GM12878 (cell line): ENCODE data around the gene MCCD1. TPM values are rescaled to one million over a fixed set of nuclear protein-coding genes. Genes with fewer than 3 reads are reported as not detected.

Experiments
- ATAC-seq: fragments of 200-7000 bp; cut with Tn5 transposase; 3 replicates; pipeline ENCODE4 v1.9.1; 2020; ENCODE audit warnings: mild to moderate bottlenecking, moderate library complexity
- BruUV-seq: library from RNA; stranded (reverse); fragments of 400-500 nt; replicated peaks from 2 replicates; lab custom pipeline; 2021; lab: Mats Ljungman, UMichigan
- CTCF ChIA-PET: fragments of 300-600 bp; sonication (Branson Sonifier 250); formaldehyde crosslinking; extraction: SDS; loops from one replicate; lab custom pipeline; 2021; ENCODE audit warnings: inconsistent platforms; lab: Yijun Ruan, JAX
- POLR2A ChIA-PET: fragments of 350-600 bp; formaldehyde crosslinking; extraction: SDS; loops from one replicate; lab custom pipeline; 2021; ENCODE audit warnings: inconsistent platforms; lab: Charles Lee
- RAD21 ChIA-PET: fragments of 300-600 bp; sonication (Branson Sonifier 250); formaldehyde crosslinking; loops from one replicate; lab custom pipeline; 2023; ENCODE audit warnings: antibody characterized with exemption; ENCODE audit not compliant: unreplicated experiment; lab: Charles Lee
- SMC1A ChIA-PET: fragments of 300-600 bp; sonication (Branson Sonifier 250); formaldehyde crosslinking; loops from one replicate; lab custom pipeline; 2023; ENCODE audit not compliant: unreplicated experiment, uncharacterized antibody; lab: Charles Lee
- DNase-seq: peaks from one replicate; pipeline ENCODE4 v3.0.0-alpha.2; 2011; ENCODE audit warnings: low read depth, low spot score
- FAIRE-seq: peaks from 3 replicates; lab custom pipeline; 2011; peaks lifted over from hg19 to GRCh38; lab: Jason Lieb, UNC
- H2AFZ ChIP-seq: 2 replicates; pipeline ENCODE4 v1.6.0; 2011; ENCODE audit warnings: low read depth, low read length, control low read depth; ENCODE audit not compliant: control insufficient read depth
- H3K27ac ChIP-seq: 2 replicates; pipeline ENCODE4 v1.5.1; 2011; ENCODE audit warnings: control low read depth; ENCODE audit not compliant: control insufficient read depth, insufficient read depth
- H3K27me3 ChIP-seq, 2 experiments: replicated peaks in 1 of 2; 2 replicates each; pipeline versions ENCODE4 v1.6.0 to v1.6.1; 2011; ENCODE audit warnings: low read length in 1 of 2; ENCODE audit not compliant: control insufficient read depth in 2 of 2, insufficient read depth in 2 of 2
- H3K36me3 ChIP-seq, 2 experiments: 2 replicates each; pipeline ENCODE4 v1.5.1; 2011; ENCODE audit warnings: low read length in 1 of 2; ENCODE audit not compliant: control insufficient read depth in 2 of 2, insufficient read depth in 2 of 2
- H3K4me1 ChIP-seq: 2 replicates; pipeline ENCODE4 v1.6.1; 2011; ENCODE audit warnings: mild to moderate bottlenecking, low read length, moderate library complexity, mixed read lengths; ENCODE audit not compliant: control insufficient read depth, insufficient read depth
- H3K4me2 ChIP-seq: 2 replicates; pipeline ENCODE4 v1.6.0; 2011; ENCODE audit warnings: control low read depth; ENCODE audit not compliant: control insufficient read depth, insufficient read depth
- H3K4me3 ChIP-seq: fragments of 200-600 bp; sonication (generic); 2 replicates; pipeline ENCODE4 v1.5.1; 2016
- H3K79me2 ChIP-seq: 2 replicates; pipeline ENCODE4 v1.6.0; 2011; ENCODE audit warnings: low read length; ENCODE audit not compliant: control insufficient read depth, insufficient read depth
- H3K9ac ChIP-seq: 2 replicates; pipeline ENCODE4 v1.8.0; 2011; ENCODE audit warnings: low read length, control low read depth, mixed read lengths; ENCODE audit not compliant: control insufficient read depth, insufficient read depth
- H3K9me3 ChIP-seq: replicated peaks from 3 replicates; pipeline ENCODE4 v1.5.1; 2011; ENCODE audit warnings: mild to moderate bottlenecking, low read length; ENCODE audit not compliant: control insufficient read depth, insufficient read depth
- H4K20me1 ChIP-seq: 2 replicates; pipeline ENCODE4 v1.6.0; 2011; ENCODE audit not compliant: control insufficient read depth, insufficient read depth
- BHLHE40 ChIP-seq, 2 experiments: fragments of 450-650 bp in 1 of 2; IDR thresholded peaks; 2 replicates each; pipeline ENCODE4 v1.6.1; 2011 to 2017; ENCODE audit warnings: low read depth in 2 of 2, borderline replicate concordance in 1 of 2, improper control_type of control experiment in 1 of 2, low read length in 1 of 2, mild to moderate bottlenecking in 1 of 2
- CREB1 ChIP-seq: IDR thresholded peaks from 2 replicates; pipeline ENCODE4 v1.6.1; 2012; ENCODE audit warnings: low read depth, mild to moderate bottlenecking, inconsistent platforms
- FOXM1 ChIP-seq: IDR thresholded peaks from 2 replicates; pipeline ENCODE4 v1.6.1; 2012; ENCODE audit warnings: low read depth, mild to moderate bottlenecking, inconsistent platforms, low read length, moderate library complexity
- GABPA ChIP-seq: IDR thresholded peaks from 2 replicates; pipeline ENCODE4 v1.6.1; 2014; ENCODE audit warnings: antibody characterized with exemption, low read depth, mild to moderate bottlenecking, inconsistent platforms
- MTA3 ChIP-seq: IDR thresholded peaks from 2 replicates; pipeline ENCODE4 v1.6.1; 2012; ENCODE audit warnings: low read length, inconsistent platforms, borderline replicate concordance
- PML ChIP-seq: IDR thresholded peaks from 2 replicates; pipeline ENCODE4 v1.6.1; 2012; ENCODE audit warnings: low read length, inconsistent platforms
- POLR2AphosphoS5 ChIP-seq: IDR thresholded peaks from 2 replicates; pipeline ENCODE4 v1.6.1; 2011; ENCODE audit warnings: mild to moderate bottlenecking, low read length, inconsistent platforms
- RAD21 ChIP-seq: IDR thresholded peaks from 2 replicates; pipeline ENCODE4 v1.6.1; 2011; ENCODE audit warnings: mild to moderate bottlenecking, low read depth, low read length, moderate library complexity; ENCODE audit not compliant: insufficient read depth
- TBL1XR1 ChIP-seq: IDR thresholded peaks from 2 replicates; pipeline ENCODE4 v1.6.1; 2012; ENCODE audit warnings: low read depth, low read length, improper control_type of control experiment
- WGBS: methylation state at CpG from one replicate; pipeline ENCODE4 v1.1.6; 2016; ENCODE audit warnings: low lambda C conversion rate; ENCODE audit not compliant: insufficient replicate concordance, insufficient coverage; ENCODE audit errors: missing lambda C conversion rate; 5-methylcytosine and 5-hydroxymethylcytosine counted together
- in situ Hi-C: fragments of 300-500 bp; cut with MboI; formaldehyde crosslinking; loops from 9 replicates; pipeline ENCODE4 v1.14.3; 2018; ENCODE audit warnings: mixed read lengths
- intact Hi-C: fragments of 100-400 bp; cut with micrococcal nuclease; formaldehyde crosslinking; loops from one replicate; pipeline ENCODE4 v1.14.2; 2022; ENCODE audit not compliant: unreplicated experiment
- polyA plus RNA-seq, 11 experiments: library from polyadenylated mRNA; depleted of rRNA in 4 of 11; unstranded in 6 of 11; stranded (reverse) in 5 of 11; fragments of >200 nt; fragmentation: Nextera tagmentation in 4 of 11; fragmentation: Illumina TruSeq in 1 of 11; extraction: Ambion mirVana in 4 of 11; extraction: Trizol in 1 of 11; gene quantifications; 1 replicate in 1 of 11; 2 replicates in 10 of 11; pipeline versions ENCODE4 v1.2.1 to v1.2.3, GENCODE V29; 2011 to 2016; ENCODE audit warnings: inconsistent platforms in 2 of 11, missing spikeins in 2 of 11, low read depth in 1 of 11
- total RNA-seq, 4 experiments: library from RNA; depleted of rRNA in 3 of 4; stranded (reverse); fragments of >200 nt in 3 of 4; fragmentation: Illumina TruSeq in 1 of 4; extraction: Trizol in 1 of 4; gene quantifications; 2 replicates each; pipeline versions ENCODE4 v1.2.1 to v1.2.3, GENCODE V29; 2013 to 2021
- TF ChIP-seq, protein P1 (sequence below): fragments of 450-650 bp; conservative IDR thresholded peaks from 2 replicates; pipeline ENCODE4 v1.6.1; 2017; ENCODE audit warnings: mild to moderate bottlenecking, moderate library complexity
- TF ChIP-seq, protein P2 (sequence below): fragments of 450-650 bp; formaldehyde crosslinking; IDR thresholded peaks from 2 replicates; pipeline ENCODE4 v1.4.0; 2022; ENCODE audit warnings: mild to moderate bottlenecking, moderate library complexity
- TF ChIP-seq, protein P3 (sequence below): fragments of 450-650 bp; formaldehyde crosslinking; IDR thresholded peaks from 2 replicates; pipeline ENCODE4 v1.5.0; 2022; ENCODE audit warnings: mild to moderate bottlenecking, missing genetic modification characterization

The MCCD1 gene
- total and polyA plus RNA-seq, 10 of the 15 experiments (the other 5 are each of a cell fraction or from before 2014, with no cell fraction given), result not detected

DNA sequence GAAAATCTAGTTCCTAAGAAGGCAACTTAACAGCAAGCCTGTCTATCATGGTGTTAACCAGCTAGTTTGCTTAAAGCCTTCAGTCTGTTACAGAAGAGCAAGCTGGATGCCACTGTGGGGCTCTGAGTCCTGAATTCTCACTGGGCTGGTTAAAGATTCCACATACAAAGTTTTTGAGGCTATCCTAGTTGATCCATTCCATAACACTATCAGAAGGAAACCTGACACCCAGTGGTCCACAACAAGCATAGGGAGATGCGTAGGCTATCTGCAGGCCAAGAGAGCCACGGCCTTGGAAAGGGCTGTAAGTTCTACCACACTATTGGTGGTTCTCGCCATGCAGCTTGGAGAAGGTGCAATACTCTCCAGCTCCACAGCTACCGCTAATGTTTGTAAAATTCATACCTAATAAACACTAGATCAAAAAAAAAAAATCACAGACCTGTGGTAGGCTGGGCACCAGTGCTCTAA, 420 bp upstream of the MCCD1 start (continued):
- TF ChIP-seq, protein P1, sequence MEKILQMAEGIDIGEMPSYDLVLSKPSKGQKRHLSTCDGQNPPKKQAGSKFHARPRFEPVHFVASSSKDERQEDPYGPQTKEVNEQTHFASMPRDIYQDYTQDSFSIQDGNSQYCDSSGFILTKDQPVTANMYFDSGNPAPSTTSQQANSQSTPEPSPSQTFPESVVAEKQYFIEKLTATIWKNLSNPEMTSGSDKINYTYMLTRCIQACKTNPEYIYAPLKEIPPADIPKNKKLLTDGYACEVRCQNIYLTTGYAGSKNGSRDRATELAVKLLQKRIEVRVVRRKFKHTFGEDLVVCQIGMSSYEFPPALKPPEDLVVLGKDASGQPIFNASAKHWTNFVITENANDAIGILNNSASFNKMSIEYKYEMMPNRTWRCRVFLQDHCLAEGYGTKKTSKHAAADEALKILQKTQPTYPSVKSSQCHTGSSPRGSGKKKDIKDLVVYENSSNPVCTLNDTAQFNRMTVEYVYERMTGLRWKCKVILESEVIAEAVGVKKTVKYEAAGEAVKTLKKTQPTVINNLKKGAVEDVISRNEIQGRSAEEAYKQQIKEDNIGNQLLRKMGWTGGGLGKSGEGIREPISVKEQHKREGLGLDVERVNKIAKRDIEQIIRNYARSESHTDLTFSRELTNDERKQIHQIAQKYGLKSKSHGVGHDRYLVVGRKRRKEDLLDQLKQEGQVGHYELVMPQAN, result no peak
- TF ChIP-seq, protein P2, sequence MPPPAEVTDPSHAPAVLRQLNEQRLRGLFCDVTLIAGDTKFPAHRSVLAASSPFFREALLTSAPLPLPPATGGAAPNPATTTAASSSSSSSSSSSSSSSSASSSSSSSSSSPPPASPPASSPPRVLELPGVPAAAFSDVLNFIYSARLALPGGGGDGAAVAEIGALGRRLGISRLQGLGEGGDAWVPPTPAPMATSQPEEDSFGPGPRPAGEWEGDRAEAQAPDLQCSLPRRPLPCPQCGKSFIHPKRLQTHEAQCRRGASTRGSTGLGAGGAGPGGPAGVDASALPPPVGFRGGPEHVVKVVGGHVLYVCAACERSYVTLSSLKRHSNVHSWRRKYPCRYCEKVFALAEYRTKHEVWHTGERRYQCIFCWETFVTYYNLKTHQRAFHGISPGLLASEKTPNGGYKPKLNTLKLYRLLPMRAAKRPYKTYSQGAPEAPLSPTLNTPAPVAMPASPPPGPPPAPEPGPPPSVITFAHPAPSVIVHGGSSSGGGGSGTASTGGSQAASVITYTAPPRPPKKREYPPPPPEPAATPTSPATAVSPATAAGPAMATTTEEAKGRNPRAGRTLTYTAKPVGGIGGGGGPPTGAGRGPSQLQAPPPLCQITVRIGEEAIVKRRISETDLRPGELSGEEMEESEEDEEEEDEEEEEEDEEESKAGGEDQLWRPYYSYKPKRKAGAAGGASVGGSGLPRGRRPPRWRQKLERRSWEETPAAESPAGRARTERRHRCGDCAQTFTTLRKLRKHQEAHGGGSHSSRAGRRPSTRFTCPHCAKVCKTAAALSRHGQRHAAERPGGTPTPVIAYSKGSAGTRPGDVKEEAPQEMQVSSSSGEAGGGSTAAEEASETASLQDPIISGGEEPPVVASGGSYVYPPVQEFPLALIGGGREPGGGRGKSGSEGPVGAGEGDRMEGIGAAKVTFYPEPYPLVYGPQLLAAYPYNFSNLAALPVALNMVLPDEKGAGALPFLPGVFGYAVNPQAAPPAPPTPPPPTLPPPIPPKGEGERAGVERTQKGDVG, result no peak

DNA sequence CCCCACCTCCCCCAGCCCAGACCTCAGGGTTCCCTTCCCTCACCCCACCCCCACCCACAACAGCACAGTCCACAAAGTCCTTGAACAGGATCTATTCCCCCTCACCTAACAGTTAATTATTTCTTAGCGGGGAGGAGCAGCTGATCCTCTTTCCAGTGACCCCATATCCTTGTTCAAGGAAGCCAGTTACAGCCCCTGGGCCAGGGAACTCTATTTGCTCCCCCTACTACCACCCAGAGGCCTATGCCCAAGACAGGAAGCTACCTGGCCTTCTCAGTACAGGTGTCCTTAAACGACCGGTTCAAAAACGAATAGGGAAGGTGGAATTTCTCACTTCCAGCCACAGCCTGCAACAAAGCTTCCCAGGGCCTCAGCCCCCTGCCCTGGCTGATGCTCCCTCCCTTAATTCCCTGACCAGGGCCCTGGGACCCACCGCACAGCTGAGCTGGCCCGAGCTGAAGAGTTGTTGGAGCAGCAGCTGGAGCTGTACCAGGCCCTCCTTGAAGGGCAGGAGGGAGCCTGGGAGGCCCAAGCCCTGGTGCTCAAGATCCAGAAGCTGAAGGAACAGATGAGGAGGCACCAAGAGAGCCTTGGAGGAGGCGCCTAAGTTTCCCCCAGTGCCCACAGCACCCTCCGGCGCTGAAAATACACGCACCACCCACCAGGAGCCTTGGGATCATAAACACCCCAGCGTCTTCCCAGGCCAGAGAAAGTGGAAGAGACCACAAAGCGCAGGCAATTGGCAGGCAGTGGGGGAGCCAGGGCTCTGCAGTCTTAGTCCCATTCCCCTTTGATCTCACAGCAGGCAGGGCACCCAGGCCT, 778 bp downstream of the MCCD1 start:
- BruUV-seq, result no TSS peak
- ChIA-PET CTCF (no interaction called here), POLR2A (interaction anchor here (0.6 kb wide), 1 partner anchor 33 kb away, joined by 5 read pairs; no protein-coding TSS in a partner anchor), SMC1A (interaction anchor here (0.8 to 1.8 kb wide), 3 partner anchors 9 to 35 kb away, joined by 3 to 5 read pairs (median 4); partner anchors contain the start of gene DDX39B), RAD21 (no interaction called here)
- Histone ChIP-seq H3K9ac (no peak overlapping the region), H3K4me2 (no peak overlapping the region), H3K4me3 (no peak overlapping the region), H3K27ac (no peak overlapping the region), H3K4me1 (no peaks in the 10 kb centered on the region), H3K79me2 (peaks cover 3% of the 10 kb centered on the region), H3K9me3 (no peaks in the 10 kb centered on the region), H3K27me3 (no peaks in the 10 kb centered on the region), H3K36me3 (peaks cover 19 to 20% of the 10 kb centered on the region in 2 experiments), H2AFZ (no peak overlapping the region), H4K20me1 (no peaks in the 10 kb centered on the region)
- WGBS, result 75% methylated on average over 12 of the region's 12 CpGs
- intact Hi-C loops (no loop called here), in situ Hi-C loops (no loop called here)
- FAIRE-seq (no peak), ATAC-seq (peak; percentile 19), DNase-seq (no peak)
- TF ChIP-seq CREB1 (no peak), MTA3 (0 out of 2 replicates have a peak, but pooled peaks have one; percentile 17), FOXM1 (0 out of 2 replicates have a peak, but pooled peaks have one; percentile 6), TBL1XR1 (no peak), POLR2AphosphoS5 (peak; percentile 63), BHLHE40 (IDR thresholded peaks at IDR 0.05; ENCODE audit: borderline replicate concordance in 1 of 2, low read depth in 2 of 2, low read length in 1 of 2) (no peak), GABPA (no peak), PML (0 out of 2 replicates have a peak, but pooled peaks have one; percentile 30), RAD21 (no peak)
- TF ChIP-seq, protein P3, sequence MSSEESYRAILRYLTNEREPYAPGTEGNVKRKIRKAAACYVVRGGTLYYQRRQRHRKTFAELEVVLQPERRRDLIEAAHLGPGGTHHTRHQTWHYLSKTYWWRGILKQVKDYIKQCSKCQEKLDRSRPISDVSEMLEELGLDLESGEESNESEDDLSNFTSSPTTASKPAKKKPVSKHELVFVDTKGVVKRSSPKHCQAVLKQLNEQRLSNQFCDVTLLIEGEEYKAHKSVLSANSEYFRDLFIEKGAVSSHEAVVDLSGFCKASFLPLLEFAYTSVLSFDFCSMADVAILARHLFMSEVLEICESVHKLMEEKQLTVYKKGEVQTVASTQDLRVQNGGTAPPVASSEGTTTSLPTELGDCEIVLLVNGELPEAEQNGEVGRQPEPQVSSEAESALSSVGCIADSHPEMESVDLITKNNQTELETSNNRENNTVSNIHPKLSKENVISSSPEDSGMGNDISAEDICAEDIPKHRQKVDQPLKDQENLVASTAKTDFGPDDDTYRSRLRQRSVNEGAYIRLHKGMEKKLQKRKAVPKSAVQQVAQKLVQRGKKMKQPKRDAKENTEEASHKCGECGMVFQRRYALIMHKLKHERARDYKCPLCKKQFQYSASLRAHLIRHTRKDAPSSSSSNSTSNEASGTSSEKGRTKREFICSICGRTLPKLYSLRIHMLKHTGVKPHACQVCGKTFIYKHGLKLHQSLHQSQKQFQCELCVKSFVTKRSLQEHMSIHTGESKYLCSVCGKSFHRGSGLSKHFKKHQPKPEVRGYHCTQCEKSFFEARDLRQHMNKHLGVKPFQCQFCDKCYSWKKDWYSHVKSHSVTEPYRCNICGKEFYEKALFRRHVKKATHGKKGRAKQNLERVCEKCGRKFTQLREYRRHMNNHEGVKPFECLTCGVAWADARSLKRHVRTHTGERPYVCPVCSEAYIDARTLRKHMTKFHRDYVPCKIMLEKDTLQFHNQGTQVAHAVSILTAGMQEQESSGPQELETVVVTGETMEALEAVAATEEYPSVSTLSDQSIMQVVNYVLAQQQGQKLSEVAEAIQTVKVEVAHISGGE, result no peak
